A549 (cell line): ENCODE data around the gene PRELID3B. TPM values are rescaled to one million over a fixed set of nuclear protein-coding genes. Genes with fewer than 3 reads are reported as not detected.

Source experiments
- ATAC-seq, 2 experiments: fragments of 200-7000 bp in 1 of 2; fragments of >200 bp in 1 of 2; cut with Nextera tagmentation in 1 of 2; cut with Tn5 transposase in 1 of 2; 3 replicates each; pipeline versions ENCODE4 v1.8.0 to v1.9.1; 2018 to 2020; ENCODE audit warnings: mild to moderate bottlenecking in 1 of 2, moderate library complexity in 1 of 2
- CTCF ChIA-PET: fragments of 300-600 bp; sonication (Branson Sonifier 250); formaldehyde crosslinking; extraction: SDS; loops from one replicate; lab custom pipeline; 2021; ENCODE audit warnings: antibody characterized with exemption, inconsistent platforms; lab: Yijun Ruan, JAX
- POLR2A ChIA-PET: fragments of 350-600 bp; formaldehyde crosslinking; extraction: SDS; loops from one replicate; lab custom pipeline; 2021; ENCODE audit warnings: antibody characterized with exemption, inconsistent platforms; lab: Yijun Ruan, JAX
- DNase-seq, 2 experiments: peaks; one replicate each; pipeline versions ENCODE4 v3.0.0 to v3.0.0-alpha.2; 2011 to 2016; ENCODE audit warnings: low read depth in 1 of 2, low spot score in 1 of 2
- FAIRE-seq: peaks from 2 replicates; lab custom pipeline; 2011; peaks lifted over from hg19 to GRCh38; lab: Jason Lieb, UNC
- H3K27ac ChIP-seq, 2 experiments: fragments of >200 bp; sonication (Bioruptor Twin); formaldehyde crosslinking; 3 replicates each; pipeline ENCODE4 v1.5.1; 2016 to 2017
- H3K4me1 ChIP-seq: fragments of >200 bp; sonication (Bioruptor Twin); formaldehyde crosslinking; 3 replicates; pipeline ENCODE4 v1.6.1; 2016
- H3K4me2 ChIP-seq: fragments of >200 bp; sonication (Bioruptor Twin); formaldehyde crosslinking; 3 replicates; pipeline ENCODE4 v1.6.1; 2016
- H3K4me3 ChIP-seq: fragments of >200 bp; sonication (Bioruptor Twin); formaldehyde crosslinking; 3 replicates; pipeline ENCODE4 v1.5.1; 2016
- H3K9me3 ChIP-seq: fragments of >200 bp; sonication (Bioruptor Twin); formaldehyde crosslinking; 3 replicates; pipeline ENCODE4 v1.6.1; 2016
- BHLHE40 ChIP-seq: IDR thresholded peaks from 2 replicates; pipeline ENCODE4 v1.6.1; 2012; ENCODE audit warnings: low read depth, low read length, inconsistent platforms
- CBX2 ChIP-seq: fragments of 200-600 bp; sonication (generic); IDR thresholded peaks from 2 replicates; pipeline ENCODE4 v1.6.1; 2016; ENCODE audit warnings: low read depth, mild to moderate bottlenecking, borderline replicate concordance
- CEBPB ChIP-seq, 2 experiments: fragments of >200 bp in 1 of 2; sonication (Bioruptor Twin) in 1 of 2; formaldehyde crosslinking in 1 of 2; IDR thresholded peaks; 2 replicates each; pipeline ENCODE4 v1.6.1; 2012 to 2016
- EHF ChIP-seq: fragments of 250-450 bp; sonication (Bioruptor Pico); IDR thresholded peaks from 2 replicates; pipeline ENCODE4 v1.5.0; 2020; ENCODE audit warnings: mild to moderate bottlenecking
- EHMT2 ChIP-seq: fragments of 200-600 bp; sonication (generic); IDR thresholded peaks from 2 replicates; pipeline ENCODE4 v1.6.1; 2016; ENCODE audit warnings: antibody characterized with exemption, low read depth, mild to moderate bottlenecking, moderate library complexity
- FOSB ChIP-seq: fragments of 250-450 bp; sonication (Bioruptor Pico); IDR thresholded peaks from 2 replicates; pipeline ENCODE4 v1.5.0; 2020; ENCODE audit warnings: mild to moderate bottlenecking, moderate library complexity
- FOSL2 ChIP-seq, 2 experiments: fragments of 450-650 bp in 1 of 2; fragments of >200 bp in 1 of 2; sonication (Bioruptor Twin) in 1 of 2; formaldehyde crosslinking; IDR thresholded peaks; 2 replicates each; pipeline versions ENCODE4 v1.5.0 to v1.6.1; 2016 to 2020; ENCODE audit warnings: mild to moderate bottlenecking in 1 of 2, moderate library complexity in 1 of 2
- GATA3 ChIP-seq: IDR thresholded peaks from 2 replicates; pipeline ENCODE4 v1.6.1; 2012; ENCODE audit warnings: borderline replicate concordance
- HEYL ChIP-seq: fragments of 250-450 bp; sonication (Bioruptor Pico); IDR thresholded peaks from 2 replicates; pipeline ENCODE4 v1.8.0; 2021; ENCODE audit warnings: mild to moderate bottlenecking, moderate library complexity
- JUNB ChIP-seq: fragments of >200 bp; sonication (Bioruptor Twin); formaldehyde crosslinking; IDR thresholded peaks from 2 replicates; pipeline ENCODE4 v1.6.1; 2016
- KDM1A ChIP-seq: fragments of 200-600 bp; sonication (generic); IDR thresholded peaks from 2 replicates; pipeline ENCODE4 v1.6.1; 2016; ENCODE audit warnings: low read depth, mild to moderate bottlenecking
- KDM5A ChIP-seq: fragments of 200-600 bp; sonication (generic); IDR thresholded peaks from 2 replicates; pipeline ENCODE4 v1.6.1; 2016; ENCODE audit warnings: antibody characterized with exemption, mild to moderate bottlenecking
- MAZ ChIP-seq: fragments of 150-350 bp; IDR thresholded peaks from 2 replicates; pipeline ENCODE4 v1.6.1; 2014; ENCODE audit warnings: antibody characterized with exemption, low read depth, low read length, borderline replicate concordance
- NPAS2 ChIP-seq: fragments of 250-450 bp; sonication (Bioruptor Pico); IDR thresholded peaks from 2 replicates; pipeline ENCODE4 v1.8.0; 2022; ENCODE audit warnings: mild to moderate bottlenecking, moderate library complexity, borderline replicate concordance
- NR3C1 ChIP-seq: fragments of >200 bp; sonication (Bioruptor Twin); formaldehyde crosslinking; IDR thresholded peaks from 3 replicates; pipeline ENCODE4 v1.6.1; 2017
- RAD21 ChIP-seq, 2 experiments: fragments of >200 bp in 1 of 2; sonication (Bioruptor Twin) in 1 of 2; formaldehyde crosslinking in 1 of 2; IDR thresholded peaks in 1 of 2; conservative IDR thresholded peaks in 1 of 2; 2 replicates in 1 of 2; 3 replicates in 1 of 2; pipeline ENCODE4 v1.6.1; 2012 to 2018; ENCODE audit warnings: inconsistent platforms in 1 of 2
- RARB ChIP-seq: fragments of 250-450 bp; sonication (Bioruptor Pico); IDR thresholded peaks from 2 replicates; pipeline ENCODE4 v1.8.0; 2021; ENCODE audit warnings: mild to moderate bottlenecking, moderate library complexity
- RFX5 ChIP-seq: fragments of 450-650 bp; IDR thresholded peaks from 2 replicates; pipeline ENCODE4 v1.7.1; 2014; ENCODE audit warnings: antibody characterized with exemption, mild to moderate bottlenecking, moderate library complexity
- RNF2 ChIP-seq: fragments of 200-600 bp; sonication (generic); IDR thresholded peaks from 2 replicates; pipeline ENCODE4 v1.6.1; 2016; ENCODE audit warnings: low read depth, mild to moderate bottlenecking, antibody characterized with exemption, moderate library complexity, borderline replicate concordance
- SMC3 ChIP-seq: fragments of >200 bp; sonication (Bioruptor Twin); formaldehyde crosslinking; IDR thresholded peaks from 3 replicates; pipeline ENCODE4 v1.6.1; 2018; ENCODE audit warnings: inconsistent platforms
- SREBF2 ChIP-seq: fragments of 450-650 bp; IDR thresholded peaks from 2 replicates; pipeline ENCODE4 v1.6.1; 2014; ENCODE audit warnings: mild to moderate bottlenecking, moderate library complexity
- TFCP2L1 ChIP-seq: fragments of 250-450 bp; sonication (Bioruptor Pico); IDR thresholded peaks from 2 replicates; pipeline ENCODE4 v1.5.0; 2021; ENCODE audit warnings: mild to moderate bottlenecking
- ZFP36 ChIP-seq: fragments of 450-650 bp; IDR thresholded peaks from 2 replicates; pipeline ENCODE4 v1.6.1; 2014; ENCODE audit warnings: borderline replicate concordance; ENCODE audit not compliant: partially characterized antibody
- ZNF302 ChIP-seq: fragments of 250-450 bp; sonication (Bioruptor Pico); IDR thresholded peaks from 2 replicates; pipeline ENCODE4 v1.9.0; 2021; ENCODE audit warnings: inconsistent platforms, mild to moderate bottlenecking, moderate library complexity
- WGBS: methylation state at CpG from one replicate; pipeline ENCODE4 v1.1.6; 2017; ENCODE audit errors: missing lambda C conversion rate; 5-methylcytosine and 5-hydroxymethylcytosine counted together
- polyA plus RNA-seq, 4 experiments: library from polyadenylated mRNA; depleted of rRNA in 3 of 4; stranded (reverse); fragments of >200 nt; fragmentation: RNase III in 1 of 4; extraction: RNeasy Plus Mini Kit Qiagen cat#74134 plus additional on column Dnase treatment in 1 of 4; gene quantifications; 2 replicates in 3 of 4; 3 replicates in 1 of 4; pipeline ENCODE4 v1.2.3, GENCODE V29; 2011 to 2017
- TF ChIP-seq, protein P1 (sequence below): IDR thresholded peaks from 2 replicates; pipeline ENCODE4 v1.6.1; 2012
- TF ChIP-seq, protein P2 (sequence below): fragments of >200 bp; sonication (Bioruptor Twin); formaldehyde crosslinking; IDR thresholded peaks from 2 replicates; pipeline ENCODE4 v1.6.1; 2016
- TF ChIP-seq, protein P3 (sequence below): fragments of 150-350 bp; IDR thresholded peaks from 2 replicates; pipeline ENCODE4 v1.6.1; 2014; ENCODE audit warnings: low read depth, mild to moderate bottlenecking, low read length

Gene PRELID3B
- polyA plus RNA-seq, 2 of the 4 experiments (the other 2 are of a cell fraction), result 85.6 to 143 TPM

DNA sequence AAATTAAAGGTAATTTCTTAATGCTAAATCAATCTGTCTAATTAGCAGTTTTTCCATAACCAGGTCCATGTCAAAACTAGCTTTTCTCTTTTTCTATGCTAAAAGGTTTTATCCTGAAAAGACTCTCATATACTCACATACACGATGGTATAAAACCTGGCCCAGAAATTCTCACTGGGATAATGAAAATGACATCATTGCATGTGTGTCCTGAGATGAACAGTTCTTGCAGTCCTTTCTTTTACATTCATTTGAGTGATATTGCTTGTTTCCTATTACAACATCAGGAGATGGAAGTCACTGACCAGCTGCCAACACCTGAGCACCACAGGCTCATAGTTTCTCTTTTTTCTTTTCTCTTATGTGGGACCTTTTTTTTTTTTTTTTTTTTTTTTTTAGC, 7.9 kb upstream of the PRELID3B start:
- no peak overlapping the region; a peak in 1 of 6 replicates for H3K27ac ChIP-seq
- H3K4me1 ChIP-seq, result peaks cover 16% of the 10 kb centered on the region
- H3K4me2 ChIP-seq, result no peak overlapping the region
- CTCF ChIA-PET, result interaction anchor here (0.6 to 1.8 kb wide), 5 partner anchors 9 to 405 kb away, joined by 3 to 6 read pairs (median 4); no protein-coding TSS in a partner anchor
- FAIRE-seq (no peak), DNase-seq (no peak), ATAC-seq (no peak)
- no peaks in the 10 kb centered on the region for H3K9me3 ChIP-seq
- no peak for TF ChIP-seq RFX5
- TF ChIP-seq, all 56 proteins: peak for 0
- POLR2A ChIA-PET, result interaction anchor here (0.7 kb wide), 1 partner anchor 18 kb away, joined by 3 read pairs; the partner anchor contains the start of gene ATP5F1E
- H3K4me3 ChIP-seq, result no peak overlapping the region
- 25% methylated on average over 1 of the region's 1 CpG for WGBS

DNA sequence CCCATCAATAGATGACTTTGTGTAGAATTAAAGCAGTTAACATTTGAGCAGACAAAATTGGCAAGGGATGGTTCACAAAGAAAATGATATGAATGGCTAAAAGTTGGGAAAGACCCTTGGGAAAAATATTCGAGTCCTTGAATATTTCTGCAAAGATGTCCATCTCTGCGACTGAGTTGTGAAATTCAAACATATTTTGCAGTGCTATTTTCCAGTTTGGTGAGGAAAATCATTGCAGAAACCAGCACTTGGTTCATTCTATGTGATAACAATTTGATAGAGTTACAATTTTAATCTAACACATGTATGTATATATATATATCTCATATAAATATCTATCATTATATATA, 6.1 kb upstream of the PRELID3B start:
- ATAC-seq (no peak), FAIRE-seq (no peak), DNase-seq (no peak)
- WGBS, result 28% methylated on average over 2 of the region's 2 CpGs
- no peaks in the 10 kb centered on the region for H3K9me3 ChIP-seq
- POLR2A ChIA-PET, result no interaction called here
- peak overlapping the region; percentile 66 for H3K4me2 ChIP-seq
- peaks cover 16% of the 10 kb centered on the region for H3K4me1 ChIP-seq
- CTCF ChIA-PET, result interaction anchor here (0.9 to 1.6 kb wide), 3 partner anchors 14 to 355 kb away, joined by 3 read pairs; no protein-coding TSS in a partner anchor
- peak overlapping the region; percentile 13; the same call in 1 of the 3 replicates for H3K4me3 ChIP-seq
- H3K27ac ChIP-seq, result peak overlapping the region; percentile 34 to 65; a peak in 3 of 6 replicates
- TF ChIP-seq RAD21 (conservative IDR thresholded peaks at IDR 0.05 in 1 of 2, IDR thresholded peaks at IDR 0.05 in 1 of 2), result no peak
- TF ChIP-seq KDM5A, result no peak
- TF ChIP-seq, protein P1, sequence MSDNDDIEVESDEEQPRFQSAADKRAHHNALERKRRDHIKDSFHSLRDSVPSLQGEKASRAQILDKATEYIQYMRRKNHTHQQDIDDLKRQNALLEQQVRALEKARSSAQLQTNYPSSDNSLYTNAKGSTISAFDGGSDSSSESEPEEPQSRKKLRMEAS, result no peak
- TF ChIP-seq MAZ, result no peak
- no peak for TF ChIP-seq ZFP36
- no peak for TF ChIP-seq KDM1A
- TF ChIP-seq BHLHE40, result no peak
- TF ChIP-seq CEBPB (IDR thresholded peaks at IDR 0.05), result no peak
- TF ChIP-seq SMC3, result no peak
- no peak for TF ChIP-seq RARB (CRISPR knock-in tag)
- no peak for TF ChIP-seq ZNF302 (CRISPR knock-in tag)
- TF ChIP-seq RFX5, result no peak

DNA sequence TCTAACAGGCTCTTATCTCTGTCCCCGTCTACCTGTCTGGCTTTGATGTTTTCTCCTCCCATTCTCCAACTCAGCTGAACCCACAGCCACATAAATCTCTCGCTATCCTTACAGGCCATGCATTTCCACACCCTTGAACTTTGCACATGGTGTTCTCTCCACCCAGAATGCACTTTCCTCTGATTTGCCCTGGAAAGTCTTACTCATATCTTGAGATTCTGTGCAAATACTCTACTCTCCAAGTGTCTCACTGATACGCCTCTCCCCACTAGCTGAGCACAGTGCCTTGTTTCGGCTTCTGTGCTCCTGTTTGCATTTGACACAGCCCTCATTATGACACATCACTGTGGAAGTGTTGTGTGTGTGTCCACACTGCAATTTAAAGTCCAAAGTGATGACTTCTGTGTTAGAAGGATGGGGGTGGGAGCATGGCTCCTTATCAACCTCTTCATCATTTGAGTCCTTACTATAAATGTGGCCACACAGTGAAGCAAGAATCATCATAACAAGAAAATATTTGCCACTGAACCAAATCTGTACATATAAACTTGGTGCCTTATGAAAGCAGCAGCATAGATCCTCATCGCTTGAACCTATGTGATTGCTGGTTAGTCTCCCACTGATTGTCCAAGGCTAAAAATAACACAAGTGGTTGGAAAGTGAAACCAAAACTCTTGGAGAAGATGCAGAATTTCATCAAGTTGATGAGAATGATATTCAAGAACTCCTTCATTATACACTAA, 5.5 kb upstream of the PRELID3B start:
- Histone ChIP-seq H3K4me2 (peak overlapping the region; percentile 66), H3K9me3 (no peaks in the 10 kb centered on the region), H3K4me3 (peak overlapping the region; percentile 13; the same call in 1 of the 3 replicates), H3K27ac (peak overlapping the region; percentile 65 to 68; a peak in 5 of 6 replicates), H3K4me1 (peaks cover 20% of the 10 kb centered on the region)
- POLR2A ChIA-PET, result interaction anchor here (1.0 kb wide), 1 partner anchor 16 kb away, joined by 3 read pairs; the partner anchor contains the start of gene ATP5F1E
- FAIRE-seq, result no peak
- DNase-seq, result peak; percentile 35 to 74
- peak; percentile 86 to 94 for ATAC-seq
- TF ChIP-seq NR3C1 (no peak), JUNB (peak; percentile 19; the same call in 1 of the 2 replicates), HEYL (CRISPR knock-in tag) (no peak), EHMT2 (no peak), FOSL2 (IDR thresholded peaks at IDR 0.05) (no peak; the same call in 1 of the 2 replicates), FOSL2 (CRISPR knock-in tag; IDR thresholded peaks at IDR 0.05) (peak; percentile 67), RNF2 (no peak), CBX2 (no peak), NPAS2 (no peak), SREBF2 (no peak), TFCP2L1 (CRISPR knock-in tag) (no peak), FOSB (CRISPR knock-in tag) (no peak), GATA3 (peak; percentile 41; the same call in 1 of the 2 replicates), RAD21 (conservative IDR thresholded peaks at IDR 0.05 in 1 of 2, IDR thresholded peaks at IDR 0.05 in 1 of 2) (no peak), EHF (no peak)
- TF ChIP-seq, protein P2, sequence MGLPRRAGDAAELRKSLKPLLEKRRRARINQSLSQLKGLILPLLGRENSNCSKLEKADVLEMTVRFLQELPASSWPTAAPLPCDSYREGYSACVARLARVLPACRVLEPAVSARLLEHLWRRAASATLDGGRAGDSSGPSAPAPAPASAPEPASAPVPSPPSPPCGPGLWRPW, result no peak
- TF ChIP-seq, protein P1, result peak; percentile 36; the same call in 1 of the 2 replicates
- TF ChIP-seq, protein P3, sequence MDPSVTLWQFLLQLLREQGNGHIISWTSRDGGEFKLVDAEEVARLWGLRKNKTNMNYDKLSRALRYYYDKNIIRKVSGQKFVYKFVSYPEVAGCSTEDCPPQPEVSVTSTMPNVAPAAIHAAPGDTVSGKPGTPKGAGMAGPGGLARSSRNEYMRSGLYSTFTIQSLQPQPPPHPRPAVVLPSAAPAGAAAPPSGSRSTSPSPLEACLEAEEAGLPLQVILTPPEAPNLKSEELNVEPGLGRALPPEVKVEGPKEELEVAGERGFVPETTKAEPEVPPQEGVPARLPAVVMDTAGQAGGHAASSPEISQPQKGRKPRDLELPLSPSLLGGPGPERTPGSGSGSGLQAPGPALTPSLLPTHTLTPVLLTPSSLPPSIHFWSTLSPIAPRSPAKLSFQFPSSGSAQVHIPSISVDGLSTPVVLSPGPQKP, result no peak
- 21% methylated on average over 5 of the region's 5 CpGs for WGBS
- CTCF ChIA-PET, result no interaction called here
